Activated naive CD4-positive, alpha-beta T cell treated with anti-CD3 and anti-CD28 coated beads for 36 hours (primary cell): ENCODE results near the gene TNFRSF1A. TPM values are rescaled to one million over a fixed set of nuclear protein-coding genes. Genes with fewer than 3 reads are reported as not detected.

Experiments
- CTCF ChIA-PET: fragments of 350-600 bp; sonication (Branson Sonifier 250); formaldehyde crosslinking; loops from one replicate; lab custom pipeline; 2021; ENCODE audit warnings: antibody characterized with exemption; lab: Charles Lee
- DNase-seq: peaks from one replicate; pipeline ENCODE4 v3.0.0-alpha.2; 2020
- H3K27ac Mint-ChIP-seq: one replicate; pipeline ENCODE4 v1.8.0; 2021; ENCODE audit warnings: mild to moderate bottlenecking, mixed read lengths
- H3K27me3 Mint-ChIP-seq: one replicate; pipeline ENCODE4 v1.8.0; 2021; ENCODE audit warnings: low read depth, mixed read lengths
- H3K36me3 Mint-ChIP-seq: one replicate; pipeline ENCODE4 v1.8.0; 2021; ENCODE audit warnings: low read depth, mixed read lengths
- H3K4me1 Mint-ChIP-seq: one replicate; pipeline ENCODE4 v1.8.0; 2021; ENCODE audit warnings: low read depth, mixed read lengths
- H3K4me3 Mint-ChIP-seq: one replicate; pipeline ENCODE4 v1.8.0; 2021; ENCODE audit warnings: mild to moderate bottlenecking, moderate library complexity, mixed read lengths
- H3K9me3 Mint-ChIP-seq: one replicate; pipeline ENCODE4 v1.8.0; 2021; ENCODE audit warnings: mixed read lengths
- intact Hi-C: fragments of 100-400 bp; cut with micrococcal nuclease; formaldehyde crosslinking; loops from one replicate; pipeline ENCODE4 v1.15.1; 2023
- total RNA-seq, 2 experiments: library from RNA; stranded (reverse); gene quantifications; one replicate each; pipeline ENCODE4 v1.2.3, GENCODE V29; 2021

Gene TNFRSF1A
- total RNA-seq, 2 experiments from 2014 or later, result 38.1 to 41.3 TPM

- Mint-ChIP-seq H3K4me3 (no peak overlapping the region), H3K36me3 (peaks cover 50% of the 10 kb centered on the region), H3K27me3 (no peaks in the 10 kb centered on the region), H3K27ac (peak overlapping the region; percentile 76), H3K9me3 (no peaks in the 10 kb centered on the region), H3K4me1 (peaks cover 40% of the 10 kb centered on the region)
- no peak for DNase-seq
- CTCF ChIA-PET, result interaction anchor here (0.8 to 0.9 kb wide), 2 partner anchors 8 to 36 kb away, joined by 3 to 8 read pairs; no protein-coding TSS in a partner anchor
- intact Hi-C loops, result no loop called here
Observed at GRCh38 chr12:6330999-6331714, 10.7 kb downstream of the TNFRSF1A start.

GRCh38 chr12:6330192-6330591, 11.7 kb downstream of the TNFRSF1A start:
- no peak for DNase-seq
- intact Hi-C loops, result no loop called here
- Mint-ChIP-seq H3K27me3 (no peaks in the 10 kb centered on the region), H3K4me3 (no peak overlapping the region), H3K9me3 (no peaks in the 10 kb centered on the region), H3K4me1 (peaks cover 35% of the 10 kb centered on the region), H3K36me3 (peaks cover 46% of the 10 kb centered on the region), H3K27ac (peak overlapping the region; percentile 76)
- CTCF ChIA-PET, result interaction anchor here (0.9 kb wide), 1 partner anchor 37 kb away, joined by 3 read pairs; no protein-coding TSS in a partner anchor

DNA sequence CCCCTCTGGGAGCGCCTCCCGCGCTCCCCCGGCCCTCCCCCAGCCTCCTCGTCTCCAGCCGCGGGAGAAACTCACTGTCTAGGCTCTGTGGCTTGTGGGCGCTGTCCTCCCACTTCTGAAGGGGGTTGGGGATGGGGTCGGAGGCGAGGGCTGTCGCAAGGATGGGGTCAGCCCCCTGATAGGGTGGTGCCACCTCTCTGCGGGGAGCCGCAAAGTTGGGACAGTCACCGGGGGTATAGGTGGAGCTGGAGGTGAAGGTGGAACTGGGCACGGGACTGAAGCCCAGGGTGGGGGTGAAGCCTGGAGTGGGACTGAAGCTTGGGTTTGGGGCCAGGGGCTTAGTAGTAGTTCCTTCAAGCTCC, 12.2 kb downstream of the TNFRSF1A start:
- Mint-ChIP-seq H3K27ac (peak overlapping the region; percentile 76), H3K36me3 (peaks cover 45% of the 10 kb centered on the region)

DNA sequence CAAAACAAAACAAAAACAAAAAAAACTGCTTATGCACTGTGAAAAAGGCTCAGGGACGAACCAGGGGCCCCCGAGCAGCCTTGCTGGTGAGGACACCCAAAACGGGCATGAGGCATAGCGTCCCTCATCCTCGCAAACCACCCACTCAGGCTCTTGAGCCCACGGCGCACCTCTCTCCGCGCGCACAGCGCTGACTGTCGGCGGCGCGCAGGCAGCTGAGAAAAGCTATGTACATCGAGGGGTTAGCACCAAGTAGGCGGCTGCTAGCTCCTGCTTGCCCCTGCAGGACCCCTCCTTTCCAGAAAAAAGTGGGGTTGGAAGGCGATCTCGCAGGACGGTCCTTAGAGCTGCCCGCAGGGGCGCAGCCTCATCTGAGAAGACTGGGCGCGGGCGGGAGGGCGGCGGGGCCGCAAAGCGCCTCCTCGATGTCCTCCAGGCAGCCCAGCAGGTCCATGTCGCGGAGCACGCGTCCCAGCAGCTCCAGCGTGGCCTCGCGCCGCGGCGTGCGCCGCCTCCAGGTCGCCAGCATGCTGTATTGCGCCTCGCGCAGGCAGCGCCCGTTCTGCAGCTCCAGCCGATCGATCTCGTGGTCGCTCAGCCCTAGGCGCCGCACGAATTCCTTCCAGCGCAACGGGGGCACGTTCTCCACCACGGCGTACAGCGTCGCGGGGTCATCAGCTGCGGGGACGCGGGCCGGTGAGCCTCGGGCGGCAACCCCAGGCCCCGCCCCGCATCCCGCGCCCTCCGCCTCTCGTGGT, 12.8 kb downstream of the TNFRSF1A start:
- Mint-ChIP-seq H3K36me3 (peaks cover 42% of the 10 kb centered on the region), H3K27me3 (no peaks in the 10 kb centered on the region), H3K27ac (peak overlapping the region; percentile 50), H3K4me3 (no peak overlapping the region), H3K4me1 (peaks cover 37% of the 10 kb centered on the region), H3K9me3 (no peaks in the 10 kb centered on the region)
- CTCF ChIA-PET, result no interaction called here
- intact Hi-C loops, result no loop called here
- no peak for DNase-seq

More for the DNA sequence above, 12.2 kb downstream of the TNFRSF1A start:
- no peaks in the 10 kb centered on the region for H3K27me3 Mint-ChIP-seq
- no peak overlapping the region for H3K4me3 Mint-ChIP-seq
- intact Hi-C loops, result no loop called here
- H3K9me3 Mint-ChIP-seq, result no peaks in the 10 kb centered on the region
- no peak for DNase-seq
- peaks cover 35% of the 10 kb centered on the region for H3K4me1 Mint-ChIP-seq
- CTCF ChIA-PET, result no interaction called here

DNA sequence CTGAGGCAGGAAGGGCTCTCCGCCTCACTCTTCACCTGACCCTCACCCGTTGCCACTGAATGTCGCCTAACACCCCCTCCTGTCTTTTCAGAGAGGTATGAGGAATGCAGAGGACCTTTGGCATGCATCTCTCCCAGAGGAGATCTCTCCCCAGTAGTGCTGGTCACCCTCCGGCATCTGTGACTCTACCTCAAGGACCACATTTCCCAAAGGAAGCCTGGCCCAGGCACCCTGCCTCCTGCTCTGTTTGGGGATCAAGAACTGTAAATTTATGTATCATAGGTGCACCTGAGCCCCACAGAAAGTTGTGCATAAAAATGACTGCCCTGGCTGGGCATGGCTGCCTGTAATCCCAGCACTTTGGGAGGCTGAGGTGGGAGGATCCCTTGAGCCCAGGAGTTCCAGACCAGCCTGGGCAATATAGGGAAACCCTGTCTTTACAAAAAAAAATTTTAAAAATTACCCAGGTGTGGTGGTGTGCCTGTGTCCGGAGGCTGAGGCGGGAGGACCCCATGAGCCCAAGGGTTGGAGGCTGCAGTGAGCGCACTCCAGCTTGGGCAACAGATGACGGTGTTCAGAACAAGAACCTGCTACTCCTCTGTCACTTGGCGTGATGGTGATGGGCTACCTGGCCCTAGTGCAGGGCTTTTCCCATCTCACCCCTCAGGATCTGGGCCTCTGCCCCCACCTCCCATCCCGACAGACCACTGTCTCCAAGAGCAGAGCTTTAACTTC, 13.7 kb downstream of the TNFRSF1A start:
- no peak for DNase-seq
- no peaks in the 10 kb centered on the region for H3K9me3 Mint-ChIP-seq
- intact Hi-C loops, result no loop called here
- peak overlapping the region; percentile 50 for H3K27ac Mint-ChIP-seq
- CTCF ChIA-PET, result interaction anchor here (1.9 kb wide), 1 partner anchor 11 kb away, joined by 6 read pairs; no protein-coding TSS in a partner anchor
- peaks cover 36% of the 10 kb centered on the region for H3K4me1 Mint-ChIP-seq
- H3K27me3 Mint-ChIP-seq, result no peaks in the 10 kb centered on the region
- no peak overlapping the region for H3K4me3 Mint-ChIP-seq
- peaks cover 34% of the 10 kb centered on the region for H3K36me3 Mint-ChIP-seq

DNA sequence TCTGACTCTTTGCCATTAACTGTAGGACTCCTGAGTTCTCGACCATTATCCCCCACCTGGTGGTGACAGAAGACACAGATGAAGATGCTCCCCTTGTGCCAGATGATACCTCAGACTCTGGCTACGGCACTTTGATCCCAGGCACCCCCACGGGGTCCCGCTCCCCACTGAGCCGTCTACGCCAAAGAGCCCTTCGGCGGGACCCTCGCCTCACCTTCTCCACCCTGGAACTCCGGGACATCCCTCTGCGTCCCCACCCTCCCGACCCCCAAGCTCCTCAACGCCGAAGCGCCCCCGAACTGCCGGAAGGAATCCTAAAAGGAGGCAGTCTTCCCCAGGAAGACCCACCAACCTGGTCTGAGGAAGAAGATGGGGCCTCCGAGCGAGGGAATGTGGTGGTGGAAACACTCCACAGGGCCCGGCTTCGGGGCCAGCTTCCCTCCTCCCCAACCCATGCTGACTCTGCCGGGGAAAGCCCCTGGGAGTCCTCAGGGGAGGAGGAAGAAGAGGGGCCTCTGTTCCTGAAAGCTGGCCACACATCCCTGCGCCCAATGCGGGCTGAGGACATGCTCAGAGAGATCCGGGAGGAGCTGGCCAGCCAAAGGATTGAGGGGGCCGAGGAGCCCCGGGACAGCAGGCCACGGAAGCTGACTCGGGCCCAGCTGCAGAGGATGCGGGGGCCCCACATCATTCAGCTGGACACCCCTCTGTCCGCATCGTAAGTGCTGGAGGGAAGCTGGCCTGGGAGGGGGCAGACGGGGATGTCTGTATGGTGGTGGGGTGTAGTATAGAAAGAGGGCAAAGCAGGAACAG, 14.4 kb downstream of the TNFRSF1A start:
- intact Hi-C loops, result no loop called here
- H3K4me1 Mint-ChIP-seq, result peaks cover 34% of the 10 kb centered on the region
- CTCF ChIA-PET, result interaction anchor here (0.8 to 2.0 kb wide), 6 partner anchors 12 to 230 kb away, joined by 3 to 14 read pairs (median 6); no protein-coding TSS in a partner anchor

GRCh38 chr12:6326316-6327228, 15.3 kb downstream of the TNFRSF1A start:
- H3K4me3 Mint-ChIP-seq, result no peak overlapping the region
- peak; percentile 47 for DNase-seq
- peak overlapping the region; percentile 70 for H3K27ac Mint-ChIP-seq
- intact Hi-C loops, result no loop called here
- H3K27me3 Mint-ChIP-seq, result no peaks in the 10 kb centered on the region
- no peaks in the 10 kb centered on the region for H3K9me3 Mint-ChIP-seq
- CTCF ChIA-PET, result interaction anchor here (0.6 to 2.9 kb wide), 12 partner anchors 10 to 231 kb away, joined by 3 to 19 read pairs (median 4); no protein-coding TSS in a partner anchor
- H3K36me3 Mint-ChIP-seq, result peaks cover 23% of the 10 kb centered on the region
- peaks cover 39% of the 10 kb centered on the region for H3K4me1 Mint-ChIP-seq

More for the DNA sequence above, 14.4 kb downstream of the TNFRSF1A start:
- Mint-ChIP-seq H3K27ac (peak overlapping the region; percentile 20), H3K4me3 (no peak overlapping the region), H3K9me3 (no peaks in the 10 kb centered on the region), H3K27me3 (no peaks in the 10 kb centered on the region), H3K36me3 (peaks cover 27% of the 10 kb centered on the region)
- DNase-seq, result no peak

DNA sequence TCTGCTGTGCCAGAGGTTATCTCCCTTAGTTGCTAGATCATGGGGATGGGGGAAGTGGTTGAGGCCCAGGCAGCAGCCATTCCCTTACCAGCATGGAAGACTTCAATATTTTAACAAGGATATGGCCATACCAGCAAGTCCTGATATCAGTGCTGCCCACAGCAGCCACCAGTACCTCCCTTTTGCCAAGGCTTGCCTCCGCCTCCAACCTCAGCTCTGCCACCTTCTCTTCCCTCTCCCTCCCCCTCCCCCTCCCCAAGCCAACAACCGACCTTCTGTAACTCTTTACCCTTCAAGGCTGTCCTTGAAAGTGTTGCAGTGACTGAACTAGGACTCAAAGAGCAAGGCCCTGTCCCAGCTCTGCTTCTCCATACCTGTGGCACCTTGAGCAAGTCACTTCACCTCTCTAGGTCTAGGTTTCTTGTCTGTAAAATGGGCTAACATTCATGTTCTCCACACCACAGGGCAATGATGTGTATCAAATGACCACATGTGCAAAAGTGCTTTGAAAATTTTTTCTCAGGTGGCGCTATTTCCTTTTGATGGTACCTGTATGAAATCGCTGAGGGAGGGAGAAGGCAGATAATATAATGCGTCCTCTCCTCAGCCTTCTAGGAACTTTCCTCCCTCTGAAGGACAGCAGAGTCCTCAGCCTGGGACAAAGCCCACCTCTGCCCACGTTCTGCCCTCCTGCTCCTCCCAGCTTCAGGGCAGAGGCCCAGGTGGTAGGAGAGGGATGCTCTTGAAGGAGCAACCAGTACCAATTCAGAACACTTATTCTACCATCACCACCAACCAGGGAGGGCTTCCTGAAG, 16.7 kb downstream of the TNFRSF1A start:
- no peak overlapping the region for H3K4me3 Mint-ChIP-seq
- peaks cover 12% of the 10 kb centered on the region for H3K36me3 Mint-ChIP-seq
- H3K27me3 Mint-ChIP-seq, result no peaks in the 10 kb centered on the region
- H3K27ac Mint-ChIP-seq, result no peak overlapping the region
- H3K9me3 Mint-ChIP-seq, result no peaks in the 10 kb centered on the region
- DNase-seq, result no peak
- peaks cover 36% of the 10 kb centered on the region for H3K4me1 Mint-ChIP-seq
- CTCF ChIA-PET, result interaction anchor here (0.8 to 2.9 kb wide), 4 partner anchors 11 to 42 kb away, joined by 3 to 19 read pairs (median 8); no protein-coding TSS in a partner anchor
- intact Hi-C loops, result no loop called here

GRCh38 chr12:6323995-6324711, 17.7 kb downstream of the TNFRSF1A start:
- peaks cover 36% of the 10 kb centered on the region for H3K4me1 Mint-ChIP-seq
- peaks cover 7% of the 10 kb centered on the region for H3K36me3 Mint-ChIP-seq
- intact Hi-C loops, result loop anchor here (1.0 kb wide), 5 partner anchors 11 to 234 kb away; no protein-coding TSS in a partner anchor
- H3K4me3 Mint-ChIP-seq, result peak overlapping the region; percentile 40
- H3K27ac Mint-ChIP-seq, result peak overlapping the region; percentile 83
- CTCF ChIA-PET, result interaction anchor here (0.8 to 2.9 kb wide), 8 partner anchors 7 to 141 kb away, joined by 4 to 39 read pairs (median 10); no protein-coding TSS in a partner anchor
- no peaks in the 10 kb centered on the region for H3K27me3 Mint-ChIP-seq
- H3K9me3 Mint-ChIP-seq, result no peaks in the 10 kb centered on the region
- no peak for DNase-seq
